AG04450 (cell line): ENCODE results near the gene TTBK2. TPM values are rescaled to one million over a fixed set of nuclear protein-coding genes. Genes with fewer than 3 reads are reported as not detected.
A peak's percentile ranks its signal among the peaks of the same experiment; 100 is the strongest.

ENCODE experiments used
- CTCF ChIA-PET: fragments of 300-600, 350-600 bp; formaldehyde crosslinking; extraction: SDS; loops from one replicate; lab custom pipeline; 2022; ENCODE audit warnings: antibody characterized with exemption, inconsistent platforms; lab: Charles Lee
- POLR2A ChIA-PET: fragments of 350-600 bp; formaldehyde crosslinking; extraction: SDS; loops from one replicate; lab custom pipeline; 2021; ENCODE audit warnings: antibody characterized with exemption, inconsistent platforms; lab: Yijun Ruan, JAX
- DNase-seq: peaks from one replicate; pipeline ENCODE4 v3.0.0-alpha.2; 2011; ENCODE audit warnings: low read depth, low spot score
- H3K27ac ChIP-seq: one replicate; pipeline ENCODE4 v1.5.1; 2012; ENCODE audit warnings: low read depth, low read length, control low read depth
- H3K27me3 ChIP-seq: one replicate; pipeline ENCODE4 v1.6.0; 2012; ENCODE audit warnings: low read length; ENCODE audit not compliant: control insufficient read depth, insufficient read depth
- H3K4me3 ChIP-seq: 2 replicates; pipeline ENCODE4 v1.5.1; 2011; ENCODE audit warnings: mild to moderate bottlenecking, low read depth, low read length, control low read depth
- H3K9me3 ChIP-seq: 2 replicates; pipeline ENCODE4 v1.5.1; 2012; ENCODE audit warnings: low read length; ENCODE audit not compliant: control insufficient read depth, insufficient read depth
- CTCF ChIP-seq: IDR thresholded peaks from 2 replicates; pipeline ENCODE4 v1.5.1; 2011; ENCODE audit warnings: low read depth, low read length, control low read depth, inconsistent platforms
- polyA plus RNA-seq: library from polyadenylated mRNA; depleted of rRNA; stranded (reverse); fragments of >200 nt; gene quantifications from 2 replicates; pipeline ENCODE4 v1.2.3, GENCODE V29; 2011

TTBK2 gene
- polyA plus RNA-seq, 1 experiment = 8.2 TPM

- H3K9me3 ChIP-seq = no peaks in the 10 kb centered on the region
- TF ChIP-seq CTCF = no peak
- H3K27ac ChIP-seq = no peak overlapping the region
- peak overlapping the region; percentile 93 for H3K4me3 ChIP-seq
- POLR2A ChIA-PET = interaction anchor here (0.8 kb wide), 1 partner anchor 193 kb away, joined by 3 read pairs; no protein-coding TSS in a partner anchor
- DNase-seq = no peak
- CTCF ChIA-PET = interaction anchor here (0.7 to 3.4 kb wide), 2 partner anchors 13 to 190 kb away, joined by 3 to 24 read pairs; no protein-coding TSS in a partner anchor
- no peaks in the 10 kb centered on the region for H3K27me3 ChIP-seq
Observed at GRCh38 chr15:42736178-42736792, 184.3 kb downstream of the TTBK2 start.

GRCh38 chr15:42735382-42736165, 185.0 kb downstream of the TTBK2 start:
- ChIA-PET CTCF (interaction anchor here (0.7 to 3.4 kb wide), 2 partner anchors 12 to 191 kb away, joined by 3 to 24 read pairs; no protein-coding TSS in a partner anchor), POLR2A (interaction anchor here (0.8 kb wide), 1 partner anchor 194 kb away, joined by 3 read pairs; no protein-coding TSS in a partner anchor)
- Histone ChIP-seq H3K9me3 (no peaks in the 10 kb centered on the region), H3K27ac (no peak overlapping the region), H3K27me3 (no peaks in the 10 kb centered on the region), H3K4me3 (peak overlapping the region; percentile 93)
- no peak for TF ChIP-seq CTCF
- DNase-seq = no peak

- no peak for TF ChIP-seq CTCF
- POLR2A ChIA-PET = no interaction called here
Observed at GRCh38 chr15:42734076-42734672, 186.4 kb downstream of the TTBK2 start.

GRCh38 chr15:42733027-42733426, 187.6 kb downstream of the TTBK2 start:
- Histone ChIP-seq H3K4me3 (no peak overlapping the region), H3K27me3 (no peaks in the 10 kb centered on the region), H3K27ac (no peak overlapping the region), H3K9me3 (no peaks in the 10 kb centered on the region)
- DNase-seq = no peak
- CTCF ChIA-PET = interaction anchor here (1.1 kb wide), 1 partner anchor 193 kb away, joined by 3 read pairs; no protein-coding TSS in a partner anchor
- no peak for TF ChIP-seq CTCF
- POLR2A ChIA-PET = no interaction called here

More at GRCh38 chr15:42734076-42734672, 186.4 kb downstream of the TTBK2 start:
- CTCF ChIA-PET = interaction anchor here (0.6 kb wide), 1 partner anchor 129 kb away, joined by 4 read pairs; no protein-coding TSS in a partner anchor
- no peak overlapping the region for H3K4me3 ChIP-seq
- no peak for DNase-seq
- H3K27ac ChIP-seq = peak overlapping the region; percentile 12
- no peaks in the 10 kb centered on the region for H3K27me3 ChIP-seq
- no peaks in the 10 kb centered on the region for H3K9me3 ChIP-seq
